GOT3 (cell line): ENCODE results near the gene PDPK1.
"Not testable (repeated sequence)": the region's sequence is repeated elsewhere in the genome, so short reads cannot be mapped to it uniquely, and the experiment has no call there.

Source experiments
- DNase-seq: peaks from one replicate; lab custom pipeline; 2025; ENCODE audit warnings: mixed read lengths; lab: John Stamatoyannopoulos, UW

The PDPK1 gene

GRCh38 chr16:2611877-2612276 lies 74.1 kb downstream of the PDPK1 start:
- not testable (repeated sequence) for DNase-seq

DNA sequence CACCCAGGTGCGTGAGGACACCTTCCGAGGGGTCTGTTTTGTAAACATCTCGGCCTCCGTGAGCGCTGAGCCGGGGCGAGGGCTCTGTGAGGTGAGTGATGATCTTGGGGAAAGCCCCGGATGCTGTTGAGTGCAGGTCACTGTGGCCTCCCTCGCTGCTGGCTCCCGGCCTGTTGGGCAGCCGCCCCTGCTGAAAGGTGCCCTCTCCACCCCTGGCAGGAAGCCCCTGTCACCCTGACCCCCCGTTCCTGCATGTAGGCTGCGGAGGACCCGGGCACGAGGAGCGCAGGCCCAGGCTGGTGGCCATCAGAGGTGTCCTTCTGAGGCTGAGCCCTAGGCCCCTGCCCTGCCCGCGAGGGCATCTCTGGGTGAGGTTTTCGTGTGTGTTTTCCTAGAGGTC lies 75.4 kb downstream of the PDPK1 start:
- DNase-seq: not testable (repeated sequence)

DNA sequence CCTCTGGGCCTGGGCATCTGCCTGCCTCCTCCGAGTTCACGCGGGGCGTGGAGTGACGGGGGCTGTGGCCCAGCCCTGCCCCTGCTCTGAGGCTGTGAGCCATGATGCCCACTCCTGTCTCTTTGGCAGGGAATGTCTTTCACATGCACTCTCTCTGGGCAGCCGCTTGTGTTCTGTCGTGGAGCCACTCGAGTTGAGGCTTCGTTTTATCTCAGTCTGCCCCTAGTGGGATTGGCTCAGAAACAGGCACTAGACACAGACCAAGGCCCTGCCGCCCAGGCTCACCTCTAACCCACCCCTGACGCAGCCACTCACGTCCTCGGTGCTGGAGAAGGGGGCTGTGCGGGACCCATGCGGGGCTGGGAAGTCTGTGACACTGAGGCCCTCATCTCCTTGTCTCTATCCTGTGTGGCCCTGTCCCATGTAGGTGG lies 77.0 kb downstream of the PDPK1 start:
- no peak for DNase-seq

GRCh38 chr16:2618964-2619363 lies 81.1 kb downstream of the PDPK1 start:
- not testable (repeated sequence) for DNase-seq

DNA sequence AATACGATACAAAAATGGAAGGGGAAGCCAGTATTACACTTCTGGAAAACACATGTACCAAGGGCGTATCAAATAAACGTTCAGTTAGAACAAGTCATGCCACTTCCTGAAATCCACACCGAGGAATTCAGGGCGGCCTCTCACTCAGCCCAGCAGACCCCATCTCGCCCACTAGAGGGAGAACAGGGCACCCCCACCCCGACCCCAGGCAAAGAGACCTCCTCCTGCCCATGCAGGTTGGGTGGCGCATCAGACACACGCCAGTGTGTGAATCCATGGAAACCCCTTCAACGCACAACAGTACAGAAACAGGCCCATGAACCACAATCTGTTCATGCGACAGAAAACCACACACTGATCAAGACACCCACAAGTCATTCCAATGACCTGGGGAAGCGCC lies 81.8 kb downstream of the PDPK1 start:
- DNase-seq: not testable (repeated sequence)

- DNase-seq: not testable (repeated sequence)
Observed at GRCh38 chr16:2620870-2621269, 83.0 kb downstream of the PDPK1 start.

DNA sequence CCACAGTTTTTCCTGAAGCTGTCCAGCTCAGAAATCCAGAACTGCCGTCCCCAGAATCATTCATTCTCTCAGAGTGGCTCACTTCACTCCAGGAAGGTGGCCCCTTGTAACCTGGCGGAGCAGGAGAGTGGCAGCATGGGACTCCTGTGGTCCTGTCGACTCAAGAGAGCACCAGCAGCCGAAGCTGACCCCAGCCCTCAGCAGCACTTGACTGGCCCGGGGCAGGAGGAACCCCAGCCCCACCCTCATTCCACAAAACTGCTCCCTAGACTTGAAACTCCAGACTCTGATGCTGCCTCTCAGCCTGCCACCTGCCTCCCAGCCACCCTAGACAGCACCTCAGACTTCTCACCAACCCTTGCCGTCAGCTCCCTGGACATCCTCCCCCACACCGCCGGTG lies 83.6 kb downstream of the PDPK1 start:
- not testable (repeated sequence) for DNase-seq

DNA sequence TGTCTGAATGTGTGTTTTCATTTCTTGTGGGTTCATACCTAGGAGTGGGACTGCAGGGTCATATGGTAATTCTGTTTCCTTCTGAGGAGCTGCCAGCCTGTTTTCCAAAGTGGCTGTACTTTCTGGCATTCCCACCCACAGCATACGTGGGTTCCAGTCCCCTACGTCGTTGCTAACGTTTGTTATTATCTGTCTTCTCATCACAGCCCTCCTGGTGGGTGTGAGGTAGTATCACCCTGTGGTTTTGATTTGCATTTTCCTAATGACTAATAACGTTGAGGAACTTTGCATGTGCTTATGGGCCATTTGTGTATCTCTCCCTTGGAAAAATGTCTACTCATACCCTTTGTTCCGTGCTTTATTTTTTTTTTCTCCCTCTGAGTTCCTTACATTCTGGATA lies 89.3 kb downstream of the PDPK1 start:
- DNase-seq: not testable (repeated sequence)

DNA sequence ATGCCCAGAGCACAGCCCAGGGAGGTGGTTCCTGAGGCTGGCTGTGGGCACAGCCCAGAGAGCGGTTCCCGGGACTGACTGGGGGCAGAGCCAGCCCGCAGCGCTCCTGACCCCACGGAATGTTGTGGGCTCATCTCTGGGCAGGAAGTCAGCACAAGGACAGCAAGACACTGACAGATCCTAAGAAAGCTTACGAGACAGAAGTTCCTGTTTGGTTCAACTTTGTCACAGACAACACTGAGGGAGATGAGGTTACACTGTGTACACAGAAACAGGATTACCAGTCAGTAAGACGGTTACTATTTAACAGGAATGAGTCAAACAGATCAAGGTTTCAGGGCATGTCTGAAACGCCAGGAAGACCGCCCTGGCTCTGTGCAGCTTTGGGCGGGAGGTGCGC lies 93.4 kb downstream of the PDPK1 start:
- DNase-seq: not testable (repeated sequence)

- DNase-seq: not testable (repeated sequence)
Observed at GRCh38 chr16:2632291-2632690, 94.5 kb downstream of the PDPK1 start.

DNA sequence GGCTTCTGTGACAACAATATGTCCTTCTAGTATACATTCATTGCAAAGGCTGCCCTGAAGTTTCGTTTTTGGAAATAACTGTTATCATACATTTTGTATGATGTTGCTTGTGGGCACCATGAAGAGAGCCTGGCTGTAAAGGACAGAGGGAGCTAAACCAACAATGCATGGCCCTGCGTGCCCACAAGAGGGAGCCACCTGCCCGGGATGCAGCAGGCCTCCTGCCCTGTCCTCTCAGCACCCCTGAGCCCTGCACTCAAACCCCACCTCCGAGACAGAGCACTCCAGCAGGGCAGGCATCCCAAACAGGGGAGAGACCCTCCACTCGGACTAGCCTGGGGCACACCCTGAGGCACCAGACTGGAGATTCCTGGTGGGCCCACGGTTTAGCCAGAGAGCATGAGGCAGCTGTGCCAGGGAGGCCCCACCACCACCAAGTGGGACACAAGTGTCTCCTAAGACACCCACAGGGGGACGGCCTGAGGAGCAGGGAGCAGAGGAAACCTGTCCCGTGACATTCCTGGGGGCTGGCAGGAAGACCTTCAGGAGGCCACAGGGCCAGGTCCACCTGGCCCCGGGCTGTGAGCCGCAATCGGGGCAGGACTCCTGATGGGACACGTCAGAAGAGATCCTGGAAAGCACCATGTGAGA lies 101.4 kb downstream of the PDPK1 start:
- DNase-seq: not testable (repeated sequence)

- not testable (repeated sequence) for DNase-seq
Observed at GRCh38 chr16:2639722-2640072, 101.9 kb downstream of the PDPK1 start.

GRCh38 chr16:2642561-2642960 lies 104.7 kb downstream of the PDPK1 start:
- DNase-seq: not testable (repeated sequence)

DNA sequence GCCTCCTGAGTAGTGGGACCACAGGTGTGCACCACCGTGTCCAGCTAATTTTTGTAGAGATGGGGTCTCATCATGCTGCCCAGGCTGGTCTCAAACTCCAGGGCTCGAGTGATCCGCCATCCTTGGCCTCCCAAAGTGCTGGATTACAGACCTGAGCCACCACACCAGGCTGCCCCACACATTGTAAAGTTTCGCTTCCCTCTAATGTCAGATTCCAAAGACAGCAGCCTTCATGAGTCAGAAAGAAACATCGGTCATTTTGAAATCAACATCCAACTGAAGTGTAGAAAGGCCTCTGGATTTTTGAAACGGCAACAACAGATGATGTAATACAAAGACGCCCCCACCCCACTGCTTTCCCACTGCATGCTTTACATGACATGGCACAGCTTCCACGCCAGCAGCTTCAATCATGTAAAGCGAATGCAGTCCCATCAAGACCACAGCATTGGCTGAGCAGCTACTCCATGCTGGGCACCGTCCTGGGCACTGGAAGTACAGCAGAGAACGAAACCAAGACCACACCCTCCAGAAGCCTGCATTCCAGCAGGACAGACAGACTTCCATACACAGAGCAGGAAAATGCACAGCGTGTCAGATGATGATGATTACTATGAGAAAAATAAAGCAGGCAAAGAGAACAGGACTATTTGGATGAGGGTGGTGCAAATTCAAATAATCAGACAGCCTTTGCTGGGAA lies 107.1 kb downstream of the PDPK1 start:
- DNase-seq: not testable (repeated sequence)

DNA sequence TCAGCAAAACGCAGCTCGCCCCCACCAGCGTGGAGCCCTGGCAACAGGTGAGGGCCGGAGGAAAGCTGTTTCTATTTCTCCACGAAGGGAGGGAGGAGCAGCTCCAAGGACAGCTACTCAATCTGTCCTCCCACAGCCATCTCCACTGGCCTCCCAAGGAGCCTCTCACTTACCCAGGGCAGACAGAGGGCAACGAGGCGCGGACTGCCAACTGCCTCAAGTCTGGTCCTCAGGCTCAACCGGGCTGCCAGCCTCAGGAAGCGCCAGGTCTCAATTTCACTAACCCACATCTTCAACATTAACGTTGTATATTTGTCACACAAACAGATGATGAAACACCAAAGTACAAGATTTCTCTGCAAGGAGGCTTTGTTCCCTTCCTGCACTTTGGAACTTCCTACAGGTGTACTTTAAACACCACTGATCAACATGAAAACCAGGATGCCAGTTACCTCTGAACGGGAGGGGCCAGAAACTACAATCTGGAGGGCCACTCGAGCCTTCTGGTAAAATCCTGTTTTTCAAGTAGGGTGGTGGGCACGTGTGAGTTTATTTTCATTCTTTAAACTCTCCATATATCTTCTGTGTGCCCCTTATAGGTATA lies 113.5 kb downstream of the PDPK1 start:
- DNase-seq: not testable (repeated sequence)
